HS-5 (cell line): ENCODE measurements around the gene HTRA1.

Source experiments
- DNase-seq: peaks from one replicate; pipeline ENCODE4 v3.0.0-alpha.2; 2012; ENCODE audit warnings: low read depth

Gene HTRA1

DNA sequence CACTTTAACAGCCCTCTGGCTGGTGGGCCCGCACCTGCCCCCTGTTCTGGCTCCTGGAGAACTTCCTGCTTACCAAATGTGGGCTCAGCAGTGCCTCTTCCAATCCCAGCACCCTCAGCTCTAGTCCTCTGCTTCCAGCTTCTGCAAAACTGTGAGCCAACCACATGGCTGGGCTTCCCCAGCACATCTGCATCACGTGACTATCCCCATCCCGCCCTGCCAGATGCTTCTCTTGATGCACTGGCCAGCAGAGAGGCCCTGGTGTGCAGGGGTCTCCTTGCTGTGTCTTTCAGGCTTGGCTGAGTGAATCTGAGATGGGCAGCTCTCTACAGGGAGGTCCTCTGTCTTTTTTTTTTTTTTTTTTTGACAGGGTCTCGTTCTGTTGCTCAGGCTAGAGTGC lies 55.4 kb downstream of the HTRA1 start:
- DNase-seq = no peak

DNA sequence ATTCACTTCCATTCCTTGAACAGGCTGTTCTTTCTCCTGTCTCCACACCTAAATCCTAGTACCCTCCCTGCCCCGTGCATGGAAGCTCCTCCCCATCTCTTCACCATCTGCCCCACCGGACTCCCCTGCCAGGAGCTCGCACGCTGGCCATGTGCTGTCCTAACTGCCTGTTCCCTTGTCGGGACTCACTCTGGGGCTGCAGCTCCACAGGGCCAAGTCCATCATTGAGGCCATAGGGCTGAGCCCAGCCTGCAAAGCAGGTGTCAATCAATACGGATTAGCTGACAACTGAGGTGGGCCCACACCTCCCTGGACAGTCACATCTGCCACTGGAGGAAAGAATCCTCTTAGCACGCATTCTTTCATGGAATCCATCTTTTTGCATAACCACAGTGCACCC lies 57.8 kb downstream of the HTRA1 start:
- DNase-seq = no peak

DNA sequence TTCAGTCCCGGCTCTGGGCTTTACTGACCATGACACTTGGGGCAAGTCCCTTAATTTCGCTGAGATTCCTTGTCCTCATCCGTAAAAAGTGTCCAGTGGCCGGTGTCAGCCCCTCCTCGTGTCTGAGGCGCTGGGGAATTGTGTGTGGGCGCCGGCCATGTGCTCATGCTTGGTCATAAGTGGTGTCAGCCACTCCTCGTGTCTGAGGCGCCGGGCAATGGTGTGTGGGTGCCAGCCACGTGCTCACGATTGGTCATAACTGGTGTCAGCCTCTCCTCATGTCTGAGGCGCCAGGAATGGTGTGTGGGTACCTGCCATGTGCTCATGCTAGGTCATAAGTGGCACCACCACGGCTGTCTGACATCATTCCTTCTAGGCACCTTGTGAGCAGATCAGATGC lies 58.5 kb downstream of the HTRA1 start:
- no peak for DNase-seq

DNA sequence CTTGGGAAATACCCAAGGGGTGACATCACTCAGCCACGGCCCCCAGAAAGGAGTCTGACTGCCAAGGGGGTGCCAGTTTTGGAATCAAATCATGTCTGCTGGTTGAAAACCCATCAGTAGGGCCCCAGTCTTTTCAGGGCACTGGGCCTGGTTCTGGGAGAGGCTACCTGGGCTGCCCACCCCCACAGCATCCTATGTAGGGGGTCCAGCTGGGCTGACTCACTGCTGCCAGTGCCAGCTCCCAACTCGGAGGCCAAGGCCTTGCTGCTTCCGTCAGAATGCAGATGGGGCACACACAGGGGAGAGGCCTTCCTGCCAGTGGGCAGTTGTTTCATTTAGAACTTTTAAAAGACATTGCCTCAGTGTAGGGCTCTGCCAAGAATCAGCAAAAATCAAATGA lies 59.7 kb downstream of the HTRA1 start:
- DNase-seq = no peak

DNA sequence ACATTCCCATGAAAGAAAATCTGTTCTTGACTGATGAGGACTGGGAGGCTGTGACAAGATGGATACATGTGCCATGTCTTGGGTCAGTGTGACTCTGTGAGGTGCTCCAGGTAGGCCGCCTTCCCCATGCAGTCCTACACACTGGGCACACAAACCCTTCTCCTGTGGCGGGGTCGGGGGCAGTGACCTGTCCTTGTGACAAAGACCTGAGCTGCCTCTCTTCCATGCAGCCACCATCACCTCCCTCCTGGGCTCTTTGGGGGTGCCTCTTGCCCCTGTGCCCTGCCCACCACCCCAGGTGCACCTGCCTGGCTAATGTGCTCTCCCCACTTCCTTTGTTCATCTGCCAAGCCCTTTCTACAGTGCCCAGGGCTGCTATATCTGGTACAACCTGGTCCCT lies 63.5 kb downstream of the HTRA1 start:
- DNase-seq = no peak

DNA sequence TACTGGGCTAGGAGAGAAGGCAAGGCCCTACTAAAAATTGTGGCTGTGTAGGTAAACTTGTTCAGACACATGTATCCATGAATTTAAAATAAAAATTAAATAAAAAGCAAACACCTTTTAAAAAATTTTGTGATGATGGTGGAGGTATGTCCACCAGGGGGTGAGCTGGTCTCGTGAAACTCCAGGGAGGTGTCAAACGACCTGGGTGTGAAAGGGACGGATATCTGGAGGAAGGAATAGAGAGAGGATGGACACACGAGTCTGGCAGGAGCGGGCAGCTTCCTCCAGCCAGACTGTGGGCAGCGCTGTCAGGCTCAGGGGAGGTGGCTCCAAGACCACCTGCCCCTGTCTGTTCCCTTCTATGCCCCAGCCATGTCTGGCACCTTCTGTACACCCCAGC lies 64.4 kb downstream of the HTRA1 start:
- no peak for DNase-seq

DNA sequence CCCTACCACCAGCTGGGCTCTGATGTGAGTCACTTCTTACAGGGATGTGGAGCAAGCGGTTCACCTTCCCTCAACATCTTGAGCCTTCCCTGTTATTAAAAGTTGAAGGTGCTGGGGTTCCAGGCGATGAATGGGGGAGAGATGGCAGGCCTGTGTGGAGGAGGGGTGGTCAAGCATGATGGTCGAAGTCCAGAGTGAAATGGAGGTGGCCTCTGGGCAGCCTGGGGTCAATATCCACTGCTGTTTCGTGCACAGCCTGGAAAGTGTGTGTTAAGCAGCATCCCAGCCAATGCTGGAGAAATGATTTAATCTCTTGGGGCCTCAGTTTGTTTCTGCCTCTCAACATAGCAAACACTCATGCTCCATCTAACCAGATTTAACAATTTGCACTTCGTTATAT lies 65.5 kb downstream of the HTRA1 start:
- DNase-seq = no peak

DNA sequence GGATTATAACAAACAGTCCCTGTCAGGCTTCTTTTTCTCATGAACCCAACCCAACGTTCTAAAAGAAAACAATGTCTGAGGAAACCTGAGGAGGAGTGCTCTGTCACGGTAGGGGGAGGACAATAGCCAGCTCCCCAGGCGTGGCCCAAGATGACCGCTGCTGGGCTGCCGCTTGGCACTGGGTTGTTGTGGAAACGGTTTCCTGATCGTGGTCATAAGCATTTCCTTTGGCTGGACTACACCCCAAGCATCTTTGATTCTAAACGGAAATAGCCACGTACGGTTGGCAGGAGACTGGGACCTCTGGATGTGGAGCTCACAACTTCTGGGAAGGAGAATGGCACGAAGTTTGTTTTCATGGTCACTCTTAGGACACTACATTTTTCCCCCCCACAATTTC lies 68.8 kb downstream of the HTRA1 start:
- no peak for DNase-seq

DNA sequence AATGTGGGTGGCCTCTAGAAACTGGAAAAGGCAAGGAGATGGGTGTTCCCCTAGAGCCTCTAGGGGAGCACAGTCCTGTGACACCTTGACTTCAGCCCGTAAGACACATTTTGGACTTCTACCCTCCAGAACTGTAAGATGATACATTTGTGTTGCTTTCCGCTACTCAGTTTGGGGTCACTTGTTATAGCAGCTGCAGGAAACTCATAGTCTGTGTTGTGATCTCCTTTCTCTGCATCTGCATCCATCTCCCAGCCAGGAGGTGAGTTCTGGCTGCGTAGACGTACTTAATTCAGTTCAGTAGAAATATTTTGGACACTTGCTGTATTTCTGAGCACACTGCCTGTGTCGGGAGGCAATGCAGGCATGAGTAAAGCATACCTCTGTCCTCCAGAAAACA lies 69.9 kb downstream of the HTRA1 start:
- no peak for DNase-seq

DNA sequence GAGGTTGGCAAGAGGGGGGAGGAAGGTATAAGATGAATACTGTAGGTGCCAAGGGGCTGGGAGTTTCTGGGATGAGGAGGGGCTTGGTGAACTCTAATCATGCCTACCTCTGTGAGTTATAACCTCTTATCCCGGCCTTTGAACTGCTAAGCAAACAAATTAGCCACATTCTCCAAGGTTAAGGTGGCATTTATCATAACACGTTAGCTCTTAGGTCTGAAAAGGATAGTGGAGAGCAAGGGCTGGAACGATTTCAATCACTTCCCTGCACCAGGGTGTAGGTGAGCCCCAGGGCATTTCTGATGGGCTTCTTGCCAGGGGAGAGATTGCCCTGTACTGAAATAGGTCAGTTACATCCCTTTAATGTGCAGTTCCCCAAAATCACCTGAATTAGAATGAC lies 70.6 kb downstream of the HTRA1 start:
- DNase-seq = no peak

DNA sequence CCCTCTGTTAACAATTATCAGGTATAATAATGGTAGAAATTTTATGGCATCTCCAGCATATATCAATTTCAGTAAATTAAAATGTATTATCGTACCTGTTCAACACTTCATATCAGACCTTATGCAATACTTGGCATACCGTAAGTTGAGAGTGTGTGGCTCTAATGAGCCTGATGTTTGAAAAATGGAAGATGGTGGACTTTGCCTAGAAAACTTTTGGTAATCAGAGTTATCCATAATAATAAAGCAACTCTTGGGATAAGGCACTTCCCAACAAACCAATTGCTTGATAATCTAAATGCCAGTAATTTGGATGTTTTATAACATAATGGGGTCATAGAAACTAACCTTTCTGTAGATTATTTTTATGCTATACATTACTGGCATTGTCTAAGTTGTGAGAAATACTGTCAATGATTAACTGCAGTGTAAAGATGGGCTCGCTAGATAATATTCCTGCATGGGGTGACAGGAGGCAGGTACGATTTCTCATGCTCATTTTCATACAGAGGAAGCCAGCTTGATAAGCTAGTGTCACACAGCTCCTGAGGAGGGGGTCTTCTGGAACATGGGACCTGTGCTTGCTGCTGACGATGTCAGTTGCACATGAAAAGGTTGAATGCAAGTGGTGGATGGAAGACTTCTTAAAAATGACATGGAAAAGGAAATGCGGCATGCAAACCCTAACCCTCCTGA lies 71.4 kb downstream of the HTRA1 start:
- DNase-seq = no peak

DNA sequence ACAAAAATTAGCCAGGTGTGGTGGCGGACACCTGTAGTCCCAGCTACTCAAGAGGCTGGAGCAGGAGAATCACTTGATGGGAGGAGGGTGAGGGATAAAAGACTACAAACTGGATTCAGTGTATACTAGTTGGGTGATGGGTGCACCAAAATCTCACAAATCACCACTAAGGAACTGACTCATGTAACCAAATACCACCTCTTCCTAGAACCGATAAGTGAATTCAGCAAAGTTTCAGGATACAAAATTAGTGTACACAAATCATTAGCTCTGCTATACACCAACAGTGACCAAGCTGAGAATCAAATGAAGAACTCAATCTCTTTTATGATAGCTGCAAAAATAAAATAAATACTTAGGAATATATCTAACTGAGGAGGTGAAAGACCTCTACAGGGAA lies 76.2 kb downstream of the HTRA1 start:
- no peak for DNase-seq

DNA sequence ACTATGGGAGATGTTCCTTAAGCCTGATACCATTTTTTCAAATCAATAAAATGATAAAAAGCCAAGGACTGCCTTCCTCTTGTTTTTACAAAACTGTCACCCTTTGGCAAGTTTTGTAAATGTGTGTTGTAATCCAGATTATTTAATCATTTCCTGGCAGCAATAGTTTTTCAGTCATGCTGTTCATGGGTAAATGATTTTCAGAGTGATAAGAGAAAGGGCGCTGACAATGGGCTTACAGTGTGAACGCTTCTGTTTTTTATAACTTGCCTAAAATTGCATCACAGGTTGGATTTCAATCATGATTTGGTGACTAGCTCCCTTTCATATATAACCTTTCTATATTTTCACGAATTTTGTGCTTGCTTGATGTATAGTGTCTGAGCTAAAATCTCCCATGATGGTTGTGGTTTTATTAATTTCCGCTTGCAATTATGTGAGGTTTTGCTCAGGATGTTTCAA lies 80.2 kb downstream of the HTRA1 start:
- DNase-seq = no peak

DNA sequence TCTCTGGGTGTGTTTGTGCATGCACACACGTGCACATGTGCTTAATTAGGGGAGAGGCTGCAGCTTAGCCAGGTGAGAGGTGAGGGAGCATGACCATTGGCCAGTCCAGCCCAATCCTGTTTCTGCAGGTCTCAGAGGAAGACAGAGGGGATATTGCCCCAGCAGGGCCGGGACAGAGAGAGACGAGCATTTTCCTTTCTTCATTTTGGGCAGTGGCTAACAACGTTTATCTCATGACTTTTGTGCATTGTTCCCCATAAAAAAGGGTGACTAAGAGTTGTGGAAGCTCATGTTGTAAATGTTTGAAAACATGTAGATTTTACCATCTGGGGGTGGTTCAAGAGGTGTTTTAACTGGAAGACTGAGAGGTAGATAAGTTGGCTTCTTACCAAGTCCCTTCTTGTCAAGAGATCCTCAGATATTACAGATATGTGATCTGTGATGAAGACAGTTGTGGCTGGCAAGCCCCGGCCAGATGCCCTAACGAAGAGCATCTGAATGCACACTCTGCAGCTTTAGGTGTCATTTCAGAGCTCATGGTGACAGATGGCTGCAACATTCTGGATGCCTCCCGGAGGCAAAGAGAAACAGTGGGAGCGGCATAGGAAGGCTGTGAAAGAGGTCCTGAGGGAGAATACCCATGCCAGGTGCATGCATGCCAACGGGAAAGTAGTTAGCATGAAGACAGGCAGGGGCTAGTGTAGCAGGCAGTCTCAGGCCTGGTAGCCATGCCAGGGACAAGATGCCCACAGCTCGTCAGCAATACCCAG lies 82.5 kb downstream of the HTRA1 start:
- no peak for DNase-seq

DNA sequence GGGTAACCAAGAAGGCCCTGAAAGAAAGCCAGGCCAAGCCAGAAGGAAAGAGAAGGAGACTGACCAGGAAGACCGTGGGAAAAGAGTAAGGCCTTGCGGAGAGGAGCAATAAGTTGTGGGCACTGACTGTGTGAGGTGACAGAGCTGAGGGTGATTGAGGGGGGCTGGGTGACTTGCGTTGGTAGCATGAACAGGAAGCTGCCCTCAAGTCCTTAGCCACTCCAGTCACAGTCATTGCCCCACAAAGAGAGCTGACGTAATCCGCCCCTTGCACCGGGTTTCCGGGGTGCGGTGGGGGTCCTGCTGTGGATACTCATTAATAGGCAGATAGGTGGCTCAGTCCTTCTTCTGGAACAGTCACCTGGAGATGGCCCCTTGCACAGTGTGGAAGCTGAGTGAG lies 83.1 kb downstream of the HTRA1 start:
- DNase-seq = no peak

DNA sequence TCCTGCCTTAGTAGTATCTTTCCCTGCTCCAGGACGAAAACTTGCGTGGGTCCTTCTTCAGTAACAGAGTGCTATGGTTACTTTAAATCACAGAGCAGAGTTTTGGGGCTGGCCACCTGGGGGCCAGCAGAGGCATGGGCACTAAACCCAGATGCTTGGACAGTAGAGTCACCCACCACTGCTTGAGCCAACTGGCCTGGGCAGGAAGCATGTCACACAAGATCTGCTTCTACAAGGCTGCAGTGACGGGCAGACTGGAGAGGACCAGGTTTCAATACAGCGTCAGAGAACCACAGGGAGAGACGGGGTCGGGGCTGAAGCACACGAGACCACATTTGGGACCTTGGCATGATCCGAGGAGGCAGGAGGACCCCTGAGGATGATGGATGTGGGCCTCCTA lies 84.9 kb downstream of the HTRA1 start:
- no peak for DNase-seq

DNA sequence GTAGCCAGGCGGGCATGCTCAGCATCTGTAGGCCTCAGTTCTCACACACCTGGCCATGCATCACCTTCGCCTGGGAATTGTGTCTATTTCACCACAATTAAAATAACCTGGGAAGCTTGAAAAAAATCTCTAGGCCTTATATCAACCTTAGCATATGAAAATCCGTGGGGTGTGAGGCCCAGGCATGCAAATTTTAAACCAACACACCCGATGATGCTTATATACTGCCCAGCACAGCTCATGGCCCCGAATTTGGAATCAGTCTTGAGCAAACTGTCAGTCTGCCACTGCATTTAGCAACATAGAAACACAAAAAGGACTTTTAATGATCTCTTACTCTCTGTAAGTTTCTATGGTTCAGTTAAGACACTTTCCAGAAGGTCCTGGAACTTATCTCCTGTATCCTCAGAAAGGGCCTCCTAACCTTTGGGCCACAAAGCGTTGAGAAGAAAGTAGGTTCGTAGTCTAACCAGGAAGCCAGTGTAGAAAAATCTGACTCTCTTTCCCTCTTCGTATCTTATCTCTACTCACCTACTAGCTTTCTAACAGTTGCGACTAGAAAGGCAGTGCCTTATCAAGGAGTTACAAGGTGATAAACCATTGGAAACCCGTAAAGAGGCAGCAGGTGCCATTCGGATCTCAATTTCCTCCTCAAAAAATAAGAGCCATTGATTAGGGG lies 87.2 kb downstream of the HTRA1 start:
- DNase-seq = no peak

DNA sequence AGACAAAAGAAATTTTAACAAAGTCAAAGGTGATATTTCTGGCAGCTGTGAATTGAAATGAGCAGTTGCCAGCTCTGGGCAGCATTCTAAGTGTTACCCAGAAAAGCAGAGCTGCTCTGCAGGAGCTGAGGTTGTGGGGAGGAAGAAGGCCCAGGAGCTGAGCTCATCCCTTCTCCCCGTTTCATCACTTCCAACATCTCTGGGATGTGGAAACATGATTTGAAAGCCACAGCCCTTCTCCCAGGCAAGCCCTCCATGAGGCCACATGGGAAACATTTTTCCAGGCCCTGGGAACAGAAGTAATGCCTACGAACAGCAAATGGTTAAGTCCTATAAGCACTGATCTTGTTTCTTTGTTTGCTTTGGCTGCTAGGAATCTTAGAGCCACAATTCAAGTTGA lies 88.3 kb downstream of the HTRA1 start:
- DNase-seq = no peak

DNA sequence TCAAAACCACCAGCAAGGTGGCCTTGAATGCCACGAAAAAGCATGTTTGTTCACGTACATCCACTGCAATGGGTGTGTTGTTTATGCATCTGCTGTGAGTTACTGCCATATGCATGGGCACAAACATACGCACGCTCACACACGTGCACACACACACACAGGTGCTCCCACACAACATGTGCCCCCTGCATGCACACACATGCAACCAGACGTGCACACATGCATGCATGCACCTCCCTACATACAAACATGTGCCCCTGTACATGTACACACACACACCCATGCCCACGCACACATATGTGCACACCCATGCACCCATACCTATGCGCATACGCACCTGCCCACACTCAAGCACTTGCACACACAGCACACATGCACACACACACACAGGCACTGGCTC lies 89.1 kb downstream of the HTRA1 start:
- DNase-seq = no peak

DNA sequence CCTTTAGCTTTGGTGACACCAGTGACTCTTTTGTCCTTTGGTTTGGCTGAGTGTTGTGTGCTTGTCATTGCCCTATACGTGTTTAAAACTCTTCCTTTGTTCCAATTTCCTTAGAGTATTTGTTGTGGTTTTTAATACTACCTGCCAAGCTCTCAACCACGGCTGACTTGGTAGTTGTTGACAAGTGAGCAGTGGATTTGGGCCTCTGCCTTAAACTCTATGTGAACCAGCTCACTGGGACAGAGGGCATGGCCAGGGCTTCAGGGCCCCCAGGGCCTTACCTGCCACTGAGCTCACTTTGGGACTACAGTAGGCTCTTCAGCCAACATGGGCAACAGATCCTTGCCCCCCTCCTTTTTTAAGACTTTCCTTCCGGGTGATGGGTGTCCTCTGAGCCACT lies 89.6 kb downstream of the HTRA1 start:
- no peak for DNase-seq

DNA sequence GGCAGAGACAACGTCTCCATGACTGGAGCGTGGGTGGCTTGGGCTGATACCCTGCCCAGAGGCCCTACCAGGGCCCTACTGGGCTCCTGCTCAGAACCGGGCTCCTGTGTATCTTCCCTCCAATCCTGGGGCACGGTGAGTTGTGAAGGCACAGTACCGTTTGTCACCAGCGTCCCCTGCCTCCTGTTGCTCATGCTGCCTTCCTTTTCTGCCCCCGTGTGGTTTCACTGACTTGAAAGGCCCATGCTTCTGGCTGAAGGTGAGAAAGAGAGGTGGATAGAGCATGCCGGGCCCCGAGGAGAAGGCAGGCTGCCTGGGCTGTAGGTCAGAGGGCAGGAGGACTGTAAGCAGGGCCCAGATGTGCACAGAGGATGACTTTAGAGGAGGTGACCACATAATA lies 90.1 kb downstream of the HTRA1 start:
- no peak for DNase-seq

DNA sequence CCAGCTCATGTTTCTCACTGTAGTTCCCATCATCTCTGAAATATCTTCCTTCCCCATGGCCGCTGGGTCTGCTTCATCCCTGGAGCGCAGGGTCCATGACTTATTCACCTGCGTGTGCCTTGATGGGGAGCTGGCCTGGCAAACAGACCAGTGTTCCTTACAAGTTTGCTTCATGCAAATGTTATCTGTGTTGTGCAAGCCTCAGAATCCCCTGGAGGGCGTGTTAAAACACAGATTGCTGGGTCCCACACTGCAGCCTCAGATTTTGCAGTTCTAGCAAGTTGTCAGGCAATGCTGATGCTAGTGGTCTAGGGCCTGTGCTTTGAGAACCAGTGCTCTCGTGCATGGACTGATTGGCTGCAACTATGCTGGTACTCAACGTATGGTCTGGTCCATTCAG lies 92.0 kb downstream of the HTRA1 start:
- no peak for DNase-seq
